GM21723 (cell line): ENCODE measurements around the gene LCK.
"Not testable (repeated sequence)": the region's sequence is repeated elsewhere in the genome, so short reads cannot be mapped to it uniquely, and the experiment has no call there.

Experiments used
- ATAC-seq: cut with Tn5 transposase; IDR thresholded peaks from one replicate; pipeline ENCODE4 v1.9.1; 2021; ENCODE audit warnings: mild to moderate bottlenecking, moderate library complexity; ENCODE audit not compliant: unreplicated experiment

LCK gene

DNA sequence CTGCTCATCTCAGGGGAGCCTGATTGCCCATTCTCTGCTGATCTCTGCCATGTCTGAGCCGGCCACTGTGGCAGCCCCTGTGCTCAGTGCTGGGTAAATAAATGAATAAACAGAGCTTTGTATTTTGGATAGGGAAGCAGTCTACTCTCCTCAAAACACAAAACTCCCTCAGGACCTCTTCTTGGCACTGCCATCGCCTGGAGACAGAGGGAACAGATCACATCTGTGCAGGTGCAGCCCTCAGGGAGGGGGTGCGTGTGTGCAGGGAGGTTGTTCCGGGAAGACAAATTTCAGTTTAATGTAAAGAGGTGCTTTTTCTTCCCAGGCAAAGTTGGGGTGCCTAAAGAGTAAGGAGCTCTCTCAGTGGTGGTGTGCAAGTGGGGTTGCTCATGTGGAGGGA lies 11.7 kb upstream of the LCK start:
- ATAC-seq: no peak

DNA sequence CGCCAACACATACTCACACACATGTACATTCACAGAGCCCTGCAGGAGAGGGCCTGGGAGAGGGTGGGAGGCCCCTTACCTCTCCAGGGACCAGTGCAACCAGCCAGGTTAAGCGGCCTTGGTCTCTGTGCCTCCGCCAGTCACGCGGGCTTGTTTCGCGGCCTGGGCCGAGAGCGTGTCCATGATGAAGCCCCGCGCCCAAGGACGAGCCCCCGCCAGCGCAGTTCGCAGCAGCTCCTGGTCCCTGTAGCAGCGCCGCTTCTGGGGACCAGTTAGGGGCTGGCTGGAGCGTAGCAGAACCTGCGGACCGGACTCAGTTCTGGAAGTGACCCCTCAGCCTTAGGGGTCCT lies 11.3 kb upstream of the LCK start:
- ATAC-seq: no peak

DNA sequence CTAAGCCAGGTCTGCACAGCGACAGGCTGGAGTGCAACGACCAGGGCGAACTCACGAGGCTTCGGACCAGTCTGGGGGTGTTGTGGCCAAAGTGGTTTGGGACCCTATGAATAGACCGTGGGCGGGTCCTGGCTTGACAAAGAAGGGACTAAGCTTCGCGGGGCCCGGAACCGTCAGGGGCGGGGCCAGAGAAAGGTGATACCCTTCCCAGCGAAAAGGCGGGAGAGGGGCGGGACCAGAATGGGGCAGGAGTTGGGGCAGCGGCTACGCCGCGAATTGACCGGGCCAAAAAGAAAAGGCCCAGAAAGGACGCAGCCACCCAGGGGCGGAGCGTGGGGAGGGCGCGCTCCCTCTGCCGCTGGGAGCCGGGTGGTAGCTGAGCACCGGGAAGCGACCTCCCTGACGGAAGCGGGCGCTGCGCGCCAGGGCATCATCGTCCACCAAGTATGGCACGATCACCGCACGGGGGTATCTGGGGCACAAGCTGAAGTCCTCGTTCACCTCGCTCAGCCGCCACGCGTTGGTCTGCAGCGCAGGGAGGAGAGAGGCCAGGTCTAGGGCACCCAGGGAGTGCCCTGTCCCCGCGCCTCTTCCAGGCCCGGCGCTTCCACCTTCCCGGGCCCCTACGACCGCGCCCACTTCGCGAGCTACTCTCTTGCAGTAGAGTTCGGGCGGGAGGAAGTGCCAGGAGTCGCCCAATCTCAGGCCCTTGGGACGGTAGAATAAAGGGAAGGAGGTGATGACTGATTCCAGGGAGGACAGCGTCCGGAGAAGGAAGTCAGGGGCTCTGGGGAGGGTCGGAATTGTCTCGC lies 10.7 kb upstream of the LCK start:
- no peak for ATAC-seq

DNA sequence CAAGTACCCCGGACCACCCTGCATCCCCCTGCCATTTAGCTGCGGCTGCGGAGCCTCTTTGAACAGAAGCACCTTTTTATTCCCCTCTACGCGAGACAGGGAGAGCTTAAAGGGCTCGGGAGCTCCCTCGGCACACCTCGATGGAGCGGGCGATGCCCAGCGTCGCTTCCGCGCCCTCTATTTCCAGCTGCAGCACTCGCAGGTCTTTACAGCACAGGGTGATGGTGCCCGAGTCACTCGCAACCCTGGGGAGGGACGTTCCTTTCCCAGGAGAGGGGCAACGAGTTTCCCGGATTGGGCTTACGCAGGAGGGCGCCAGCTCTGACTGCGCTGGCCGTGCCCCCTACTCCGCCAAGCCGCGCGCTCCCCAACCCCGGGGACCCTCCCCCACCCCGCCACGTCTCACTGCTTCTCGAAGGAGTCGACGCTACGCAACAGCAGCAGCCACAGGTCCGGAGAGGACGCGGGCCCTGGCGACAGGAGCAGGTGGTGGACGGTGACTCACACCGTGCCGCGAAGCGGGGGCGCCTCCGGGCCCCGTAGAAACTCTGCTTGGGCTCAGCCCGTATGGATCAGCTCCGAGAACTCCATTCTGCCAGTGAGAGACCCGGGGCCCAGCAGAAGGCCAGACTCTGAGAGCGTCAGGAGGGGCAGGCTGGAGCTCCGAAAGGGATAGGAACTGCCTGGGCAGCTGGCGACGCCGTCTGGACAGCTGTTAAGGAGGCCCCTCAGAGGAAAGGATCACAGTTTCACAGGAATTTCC lies 9.9 kb upstream of the LCK start:
- ATAC-seq: no peak

DNA sequence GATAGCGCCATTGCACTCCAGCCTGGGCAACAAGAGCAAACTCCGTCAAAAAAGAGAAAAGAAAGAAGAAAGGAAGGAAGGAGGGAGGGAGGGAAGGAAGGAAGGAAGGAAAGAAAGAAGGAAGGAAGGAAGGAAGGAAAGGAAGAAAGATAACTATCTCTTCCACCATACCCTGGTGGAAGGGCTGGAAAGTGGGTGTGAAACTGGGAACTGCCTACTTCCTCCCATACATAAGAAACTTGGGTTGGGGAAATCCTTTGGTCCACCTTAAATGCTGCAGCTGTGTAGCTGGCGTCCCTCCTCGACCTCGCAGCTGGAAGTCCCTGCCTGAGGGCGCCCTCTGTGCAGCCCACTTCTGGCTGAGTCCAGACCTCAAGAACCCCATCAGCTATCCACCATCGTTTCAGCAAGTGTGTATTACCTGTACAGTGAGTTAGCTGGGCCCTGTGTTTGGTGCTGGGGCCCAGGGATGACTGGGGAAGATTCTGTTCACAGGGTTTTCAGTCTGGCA lies 8.7 kb upstream of the LCK start:
- no peak for ATAC-seq

DNA sequence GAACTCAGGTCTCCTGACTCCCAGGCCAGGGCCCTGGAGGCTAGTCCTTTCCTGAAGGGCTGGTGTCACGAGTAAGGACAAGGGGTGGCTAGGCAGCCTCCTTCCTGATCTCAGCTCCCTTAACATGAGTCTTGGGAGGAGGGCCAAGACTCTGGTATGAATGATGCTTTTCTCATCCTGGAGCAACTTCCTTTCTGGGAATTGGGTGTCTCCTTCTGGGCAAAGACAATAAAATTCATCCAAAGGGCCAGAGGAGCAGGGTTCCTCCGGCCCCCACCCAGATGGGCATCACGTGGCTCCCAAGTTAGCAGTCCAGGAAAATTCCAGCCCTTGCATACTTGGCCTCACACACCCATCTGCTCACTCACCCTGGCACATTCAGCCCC lies 4.2 kb upstream of the LCK start, which contains the start of gene FAM167B:
TSS of gene FAM167B (plus strand) at position 335 of the 386 bp plus-strand sequence. CDS start 200 bp downstream, outside the sequence.
- no peak for ATAC-seq

DNA sequence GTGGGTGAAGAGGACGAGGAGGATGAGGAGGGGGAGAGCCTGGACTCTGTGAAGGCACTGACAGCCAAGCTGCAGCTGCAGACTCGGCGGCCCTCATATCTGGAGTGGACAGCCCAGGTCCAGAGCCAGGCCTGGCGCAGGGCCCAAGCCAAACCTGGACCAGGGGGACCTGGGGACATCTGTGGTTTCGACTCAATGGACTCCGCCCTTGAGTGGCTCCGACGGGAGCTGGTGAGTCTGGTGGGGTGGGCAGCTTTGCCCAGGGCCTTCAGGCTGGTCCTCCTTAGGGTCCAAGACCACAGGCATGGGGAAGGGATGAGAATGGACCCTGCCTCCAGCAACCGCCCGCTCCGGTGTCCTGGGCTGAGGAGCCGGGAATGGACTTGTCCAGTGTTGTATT lies 3.6 kb upstream of the LCK start:
- no peak for ATAC-seq

DNA sequence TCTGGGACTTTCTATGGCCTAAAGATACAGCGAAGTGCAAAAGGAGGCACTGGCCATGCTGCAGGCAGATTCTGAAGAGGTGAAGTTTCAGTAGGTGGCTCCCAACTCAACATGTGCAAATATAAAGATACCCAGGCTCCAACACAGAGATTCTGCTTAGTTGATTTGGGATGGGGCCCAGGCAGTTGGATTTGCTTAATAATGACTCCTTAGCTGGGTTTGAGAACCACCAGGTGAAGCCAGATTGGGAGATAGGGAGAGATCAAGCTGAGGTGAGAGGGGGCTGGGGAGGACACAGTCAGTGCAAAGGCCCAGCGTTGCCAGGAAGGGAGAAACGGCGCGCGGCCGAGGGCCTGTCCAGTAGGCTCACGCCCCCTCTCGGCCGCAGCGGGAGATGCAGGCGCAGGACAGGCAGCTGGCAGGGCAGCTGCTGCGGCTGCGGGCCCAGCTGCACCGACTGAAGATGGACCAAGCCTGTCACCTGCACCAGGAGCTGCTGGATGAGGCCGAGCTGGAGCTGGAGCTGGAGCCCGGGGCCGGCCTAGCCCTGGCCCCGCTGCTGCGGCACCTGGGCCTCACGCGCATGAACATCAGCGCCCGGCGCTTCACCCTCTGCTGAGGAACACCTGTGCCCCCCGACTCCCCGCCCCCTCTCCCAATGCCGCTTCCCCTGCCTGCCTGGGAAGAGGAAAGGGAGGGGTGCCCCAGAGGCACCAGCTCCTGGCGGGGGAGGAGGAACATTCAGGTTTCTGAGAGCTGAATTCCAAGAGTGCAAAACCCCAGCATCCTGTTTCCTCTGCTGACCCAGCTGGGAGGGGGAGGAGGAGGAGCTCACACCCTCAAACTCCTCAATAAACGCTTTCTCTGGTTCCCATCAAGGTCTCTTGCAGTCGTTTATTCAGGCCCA lies 2.8 kb upstream of the LCK start:
- no peak for ATAC-seq

DNA sequence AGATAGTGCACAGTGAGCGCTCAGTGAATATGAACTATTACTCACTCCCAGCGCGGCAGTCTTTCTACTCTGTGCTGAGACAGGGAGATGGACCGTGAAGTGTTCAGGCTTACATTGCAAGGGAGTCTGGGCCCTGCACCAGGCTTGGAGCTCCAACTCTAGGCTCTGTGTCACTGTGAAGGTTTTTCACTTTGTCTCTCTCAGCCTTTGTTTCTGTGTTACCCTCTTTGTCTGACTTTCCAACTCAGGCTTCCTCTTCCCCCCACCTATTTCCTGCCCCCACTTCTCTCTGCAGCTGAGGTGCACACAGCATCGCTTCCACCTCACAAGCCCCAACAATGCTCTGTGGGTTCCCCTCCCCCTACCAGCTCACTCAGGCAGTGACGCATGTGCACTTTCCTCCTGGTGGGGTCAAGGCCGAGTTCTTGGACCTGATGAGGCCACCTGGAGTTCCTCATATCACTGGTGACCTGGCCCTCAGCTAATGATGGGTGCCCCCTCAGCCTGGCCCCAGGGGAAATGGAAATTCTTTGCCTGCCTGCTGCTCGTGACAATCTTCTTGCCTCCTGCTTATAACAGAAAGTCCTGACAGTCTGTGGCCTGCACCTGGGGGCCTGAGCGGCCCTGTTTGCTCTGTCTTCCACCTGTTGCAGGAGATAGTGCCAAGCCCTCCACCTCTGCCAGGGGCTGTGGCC lies 1.1 kb upstream of the LCK start:
- peak; percentile 52 for ATAC-seq

DNA sequence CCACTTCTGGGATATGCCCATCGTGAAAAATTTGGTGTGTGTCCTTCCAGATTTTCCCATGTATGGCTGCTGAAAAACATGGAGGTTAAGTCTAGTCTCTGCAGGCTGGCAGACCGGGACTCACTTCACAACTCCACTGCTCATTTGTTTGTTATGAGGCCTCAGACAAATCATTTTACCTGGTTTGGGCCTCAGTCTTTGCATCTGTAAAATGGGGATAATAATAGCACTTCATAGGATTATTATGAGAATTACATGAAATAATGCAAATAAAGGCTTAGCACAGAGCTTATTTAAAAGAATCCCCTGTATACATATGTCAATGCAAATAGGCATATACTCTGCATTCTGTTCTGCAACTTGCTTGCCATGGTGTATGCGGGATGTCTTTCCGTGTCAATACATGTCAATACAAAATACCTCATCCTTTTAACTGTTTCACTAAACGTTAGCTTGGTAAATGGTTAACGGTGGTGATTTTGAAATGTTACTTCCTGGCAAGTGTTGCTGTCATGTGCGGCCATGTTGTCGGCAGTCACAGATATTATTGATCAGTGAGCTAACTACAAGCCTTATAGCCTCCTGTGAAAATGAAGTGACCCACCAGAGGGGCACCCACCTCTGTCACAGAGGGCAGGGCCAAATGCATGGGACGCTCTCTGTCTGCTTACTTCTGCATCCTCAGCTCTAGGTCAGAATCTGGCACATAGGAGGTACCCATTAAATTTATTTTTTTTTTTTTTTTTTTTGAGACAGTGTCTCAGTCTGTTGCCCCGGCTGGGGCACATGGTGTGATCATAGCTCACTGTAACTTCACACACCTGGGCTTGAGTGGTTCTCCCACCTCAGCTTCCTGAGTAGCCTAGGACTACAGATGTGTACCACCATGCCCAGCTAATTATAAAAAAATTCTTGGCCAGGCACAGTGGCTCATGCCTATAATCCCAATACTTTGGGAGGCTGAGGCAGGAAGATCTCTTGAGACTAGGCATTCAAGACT lies 4.3 kb downstream of the LCK start:
- ATAC-seq: no peak

DNA sequence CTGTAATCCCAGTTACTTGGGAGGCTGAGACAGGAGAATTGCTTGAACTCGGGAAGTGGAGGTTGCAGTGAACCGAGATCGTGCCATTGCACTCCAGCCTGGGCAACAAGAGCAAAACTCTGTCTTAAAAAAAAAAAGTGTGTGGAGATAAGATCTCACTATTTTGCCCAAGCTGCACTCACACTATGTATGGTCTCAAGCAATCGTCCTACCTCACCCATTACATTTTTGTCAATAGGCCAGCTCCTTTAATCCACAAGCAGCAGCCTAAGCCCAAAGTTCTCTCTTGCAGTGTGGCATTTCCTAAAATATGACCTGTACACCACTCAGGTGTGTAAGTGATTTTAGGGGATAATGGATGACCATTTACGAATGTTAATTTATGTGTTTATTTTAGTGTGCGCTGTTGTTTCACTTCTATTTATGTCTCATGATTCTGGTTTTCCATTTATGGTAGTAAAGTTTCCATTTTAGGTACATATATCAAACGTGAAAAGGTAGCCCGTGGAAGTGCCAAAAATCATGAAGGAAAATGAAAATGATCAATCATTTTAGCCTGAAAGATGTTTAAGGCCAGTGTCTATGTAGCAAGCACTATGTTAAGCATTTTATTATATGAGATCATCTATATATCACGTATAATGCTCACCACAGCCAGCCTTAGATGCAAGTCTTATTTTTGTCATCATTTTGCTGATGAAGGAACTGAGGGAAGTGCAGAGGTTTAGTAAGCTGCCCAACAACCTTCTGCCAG lies 5.6 kb downstream of the LCK start:
- ATAC-seq: no peak

DNA sequence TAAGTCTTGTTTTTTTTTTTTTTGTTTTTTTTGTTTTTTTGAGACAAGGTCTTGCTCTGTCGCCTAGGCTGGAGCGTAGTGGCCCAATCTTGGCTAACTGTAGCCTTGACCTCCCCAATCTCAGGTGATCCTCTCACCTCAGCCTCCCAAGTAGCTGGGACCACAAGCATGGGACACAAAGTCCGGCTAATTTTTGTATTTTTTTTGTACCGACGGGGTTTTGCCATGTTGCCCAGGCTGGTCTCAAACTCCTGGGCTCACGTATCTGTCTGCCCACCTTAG lies 6.1 kb downstream of the LCK start:
- ATAC-seq: no peak

DNA sequence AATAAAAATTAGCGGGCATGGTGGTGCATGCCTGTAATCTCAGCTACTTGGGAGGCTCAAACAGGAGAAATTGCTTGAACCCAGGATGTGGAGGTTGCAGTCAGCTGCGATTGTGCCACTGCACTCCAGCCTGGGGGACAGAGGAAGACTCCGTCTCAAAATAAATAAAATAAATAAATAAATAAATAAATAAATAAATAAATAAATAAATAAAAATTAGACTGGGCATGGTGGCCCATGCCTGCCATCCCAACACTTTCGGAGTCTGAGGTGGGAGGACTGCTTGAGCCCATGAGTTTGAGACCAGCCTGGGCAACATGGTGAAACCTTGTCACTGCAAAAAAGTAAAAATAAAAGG lies 12.2 kb downstream of the LCK start:
- ATAC-seq: not testable (repeated sequence)

DNA sequence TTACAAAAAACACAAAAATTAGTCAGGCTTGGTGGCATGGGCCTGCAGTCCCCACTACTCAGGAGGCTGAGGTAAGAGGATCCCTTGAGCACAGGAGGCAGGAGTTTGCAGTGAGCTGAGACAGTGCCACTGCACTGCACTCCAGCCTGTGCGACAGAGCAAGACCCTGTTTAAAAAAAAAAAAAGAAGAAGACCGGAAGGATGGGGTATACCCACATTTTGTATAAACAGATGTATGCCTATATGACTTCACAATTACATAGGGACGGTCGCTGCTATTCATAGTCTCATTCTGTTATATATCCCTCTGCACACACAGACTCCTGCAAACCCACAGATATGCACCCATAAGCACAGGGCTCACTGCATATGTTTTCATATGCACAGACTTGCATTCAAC lies 12.7 kb downstream of the LCK start:
- no peak for ATAC-seq

DNA sequence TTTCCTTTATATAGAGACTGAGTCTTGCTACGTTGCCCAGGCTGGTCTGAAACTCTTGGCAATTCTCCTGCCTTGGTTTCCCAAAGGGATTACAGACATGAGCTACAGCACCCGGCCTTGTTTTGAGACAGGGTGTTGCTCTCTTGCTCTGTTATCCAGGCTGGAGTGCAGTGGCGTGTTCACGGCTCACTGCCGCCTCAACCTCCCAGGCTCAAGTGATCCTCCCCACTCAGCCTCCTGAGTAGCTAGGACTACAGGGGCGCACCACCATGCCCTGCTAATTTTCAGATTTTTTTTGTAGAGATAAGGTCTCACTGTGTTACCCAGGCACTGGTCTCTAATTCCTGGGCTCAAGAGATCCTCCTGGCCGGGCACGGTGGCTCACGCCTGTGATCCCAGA lies 14.8 kb downstream of the LCK start:
- no peak for ATAC-seq

DNA sequence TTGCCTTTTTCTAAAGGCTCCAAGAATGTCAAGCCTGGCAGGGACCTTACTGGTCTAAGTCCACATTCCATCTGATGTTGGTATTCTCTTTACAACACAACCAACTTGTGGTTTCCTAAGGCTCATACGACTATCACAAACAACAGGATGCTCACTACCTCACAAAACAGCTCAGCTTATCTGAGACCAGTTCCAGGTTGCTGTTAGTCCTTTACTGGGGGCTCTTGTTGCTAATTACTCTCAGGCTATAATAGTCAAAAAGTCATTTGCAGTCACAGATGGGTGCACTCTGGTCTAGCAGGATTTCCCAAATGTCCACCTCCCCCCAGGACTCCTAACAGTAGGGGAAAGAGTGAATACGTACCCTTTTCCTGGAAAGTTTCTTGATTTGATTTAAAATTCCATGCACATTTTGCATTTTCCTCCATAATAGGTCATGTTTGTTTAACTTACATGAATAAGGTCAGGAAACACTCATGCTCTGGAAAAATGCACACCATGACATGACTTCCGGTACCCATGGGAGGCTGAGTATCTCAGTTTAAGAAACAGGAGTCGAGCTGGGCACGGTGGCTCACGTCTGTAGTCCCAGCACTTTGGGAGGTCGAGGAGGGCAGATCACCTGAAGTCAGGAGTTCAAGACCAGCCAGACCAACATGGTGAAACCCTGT lies 16.0 kb downstream of the LCK start:
- ATAC-seq: no peak

DNA sequence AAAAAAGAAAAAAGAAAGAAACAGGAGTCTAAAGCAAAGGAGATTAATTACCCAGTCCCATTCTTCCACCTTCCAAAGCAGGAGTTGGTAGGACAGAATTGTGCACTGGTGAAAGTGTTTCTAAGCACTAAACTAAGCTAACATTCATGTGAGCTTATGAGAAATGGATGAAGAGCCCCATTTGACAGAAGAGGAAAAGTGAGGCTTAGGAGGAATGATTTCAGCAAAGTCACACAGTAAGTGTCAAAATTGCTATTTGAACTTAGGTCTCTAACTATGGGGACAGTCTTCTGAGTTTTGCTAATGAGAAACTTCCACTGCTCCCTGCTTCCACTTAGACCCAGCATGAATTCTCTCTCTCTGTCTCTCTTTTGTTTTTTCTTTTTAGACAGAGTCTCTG lies 18.7 kb downstream of the LCK start:
- ATAC-seq: no peak
